WTC11 (cell line): ENCODE measurements around the gene GAPDHS. TPM values are rescaled to one million over a fixed set of nuclear protein-coding genes. Genes with fewer than 3 reads are reported as not detected.

Source experiments
- ATAC-seq: fragments of 200-7000 bp; cut with Tn5 transposase; 2 replicates; pipeline ENCODE4 v1.10.0; 2021; ENCODE audit warnings: mild to moderate bottlenecking, moderate library complexity
- CTCF ChIA-PET: fragments of 300-600 bp; sonication (Branson Sonifier 250); formaldehyde crosslinking; loops from one replicate; lab custom pipeline; 2021; ENCODE audit warnings: antibody characterized with exemption; lab: Charles Lee
- POLR2A ChIA-PET: fragments of 350-600 bp; sonication (Branson Sonifier 250); formaldehyde crosslinking; loops from one replicate; lab custom pipeline; 2021; ENCODE audit warnings: antibody characterized with exemption; lab: Charles Lee
- DNase-seq: peaks from one replicate; pipeline ENCODE4 v3.0.0; 2021; ENCODE audit warnings: low spot score
- H3K27ac Mint-ChIP-seq: 2 replicates; pipeline ENCODE4 v1.8.0; 2021; ENCODE audit warnings: mixed read lengths
- H3K27me3 Mint-ChIP-seq: 2 replicates; pipeline ENCODE4 v1.8.0; 2021; ENCODE audit warnings: low read depth, mild to moderate bottlenecking, moderate library complexity, mixed read lengths
- H3K36me3 Mint-ChIP-seq: 2 replicates; pipeline ENCODE4 v1.8.0; 2021; ENCODE audit warnings: mixed read lengths
- H3K4me1 Mint-ChIP-seq: 2 replicates; pipeline ENCODE4 v1.8.0; 2022; ENCODE audit warnings: mixed read lengths
- H3K4me3 Mint-ChIP-seq: 2 replicates; pipeline ENCODE4 v1.8.0; 2021; ENCODE audit warnings: mild to moderate bottlenecking, moderate library complexity, mixed read lengths
- H3K9me3 Mint-ChIP-seq: 2 replicates; pipeline ENCODE4 v1.8.0; 2021; ENCODE audit warnings: mixed read lengths
- ATF2 ChIP-seq: sonication (generic); formaldehyde crosslinking; IDR thresholded peaks from 2 replicates; pipeline ENCODE4 v1.8.1; 2022; ENCODE audit warnings: low read depth, missing genetic modification reagents, borderline replicate concordance
- CREB1 ChIP-seq: sonication (generic); formaldehyde crosslinking; IDR thresholded peaks from 2 replicates; pipeline ENCODE4 v1.8.0; 2023; ENCODE audit warnings: mild to moderate bottlenecking, missing genetic modification reagents
- CTCF ChIP-seq: fragments of 200-600 bp; IDR thresholded peaks from 2 replicates; pipeline ENCODE4 v1.8.0; 2022; ENCODE audit warnings: antibody characterized with exemption
- E2F5 ChIP-seq: sonication (generic); formaldehyde crosslinking; IDR thresholded peaks from 2 replicates; pipeline ENCODE4 v1.8.1; 2022; ENCODE audit warnings: mild to moderate bottlenecking, moderate library complexity, missing genetic modification reagents
- GTF2I ChIP-seq: fragments of 250-450 bp; sonication (Bioruptor Pico); conservative IDR thresholded peaks from 2 replicates; pipeline ENCODE4 v1.4.0; 2021; ENCODE audit warnings: mild to moderate bottlenecking
- HMGA2 ChIP-seq: fragments of 250-450 bp; sonication (Bioruptor Pico); IDR thresholded peaks from 2 replicates; pipeline ENCODE4 v1.4.0; 2021; ENCODE audit warnings: mild to moderate bottlenecking, moderate library complexity
- KAT7 ChIP-seq: sonication (generic); formaldehyde crosslinking; IDR thresholded peaks from 2 replicates; pipeline ENCODE4 v1.8.1; 2023; ENCODE audit warnings: missing genetic modification reagents, mild to moderate bottlenecking, borderline replicate concordance
- MAX ChIP-seq: sonication (generic); formaldehyde crosslinking; IDR thresholded peaks from 2 replicates; pipeline ENCODE4 v1.8.0; 2022; ENCODE audit warnings: mild to moderate bottlenecking, missing genetic modification reagents
- MXD4 ChIP-seq: fragments of 250-450 bp; sonication (Bioruptor Pico); IDR thresholded peaks from 2 replicates; pipeline ENCODE4 v1.8.0; 2021; ENCODE audit warnings: mild to moderate bottlenecking, moderate library complexity, borderline replicate concordance
- ZMAT4 ChIP-seq: fragments of 250-450 bp; sonication (Bioruptor Pico); IDR thresholded peaks from 2 replicates; pipeline ENCODE4 v1.9.0; 2021; ENCODE audit warnings: mild to moderate bottlenecking
- ZNF121 ChIP-seq: sonication (generic); formaldehyde crosslinking; IDR thresholded peaks from 2 replicates; pipeline ENCODE4 v1.8.0; 2023; ENCODE audit warnings: missing genetic modification reagents
- ZNF138 ChIP-seq: sonication (generic); formaldehyde crosslinking; conservative IDR thresholded peaks from 2 replicates; pipeline ENCODE4 v1.8.1; 2022; ENCODE audit warnings: mild to moderate bottlenecking, moderate library complexity, missing genetic modification reagents
- ZNF232 ChIP-seq: sonication (generic); formaldehyde crosslinking; IDR thresholded peaks from 2 replicates; pipeline ENCODE4 v1.8.0; 2022; ENCODE audit warnings: mild to moderate bottlenecking, missing genetic modification reagents
- ZNF416 ChIP-seq: fragments of 250-450 bp; sonication (Bioruptor Pico); IDR thresholded peaks from 2 replicates; pipeline ENCODE4 v1.9.0; 2021; ENCODE audit warnings: mild to moderate bottlenecking, inconsistent platforms
- ZNF512 ChIP-seq: sonication (generic); formaldehyde crosslinking; IDR thresholded peaks from 2 replicates; pipeline ENCODE4 v1.8.1; 2022; ENCODE audit warnings: missing genetic modification reagents, borderline replicate concordance
- ZSCAN18 ChIP-seq: fragments of 250-450 bp; sonication (Bioruptor Pico); IDR thresholded peaks from 2 replicates; pipeline ENCODE4 v2.1.2; 2022; ENCODE audit warnings: mild to moderate bottlenecking, moderate library complexity
- total RNA-seq: library from RNA; stranded (reverse); gene quantifications from 3 replicates; pipeline ENCODE4 v1.2.3, GENCODE V29; 2021
- TF ChIP-seq, protein P1 (sequence below): sonication (generic); formaldehyde crosslinking; IDR thresholded peaks from 2 replicates; pipeline ENCODE4 v1.8.0; 2022; ENCODE audit warnings: mild to moderate bottlenecking, missing genetic modification reagents

GAPDHS gene
- total RNA-seq, 1 experiment from 2014 or later: 0.20 TPM

DNA sequence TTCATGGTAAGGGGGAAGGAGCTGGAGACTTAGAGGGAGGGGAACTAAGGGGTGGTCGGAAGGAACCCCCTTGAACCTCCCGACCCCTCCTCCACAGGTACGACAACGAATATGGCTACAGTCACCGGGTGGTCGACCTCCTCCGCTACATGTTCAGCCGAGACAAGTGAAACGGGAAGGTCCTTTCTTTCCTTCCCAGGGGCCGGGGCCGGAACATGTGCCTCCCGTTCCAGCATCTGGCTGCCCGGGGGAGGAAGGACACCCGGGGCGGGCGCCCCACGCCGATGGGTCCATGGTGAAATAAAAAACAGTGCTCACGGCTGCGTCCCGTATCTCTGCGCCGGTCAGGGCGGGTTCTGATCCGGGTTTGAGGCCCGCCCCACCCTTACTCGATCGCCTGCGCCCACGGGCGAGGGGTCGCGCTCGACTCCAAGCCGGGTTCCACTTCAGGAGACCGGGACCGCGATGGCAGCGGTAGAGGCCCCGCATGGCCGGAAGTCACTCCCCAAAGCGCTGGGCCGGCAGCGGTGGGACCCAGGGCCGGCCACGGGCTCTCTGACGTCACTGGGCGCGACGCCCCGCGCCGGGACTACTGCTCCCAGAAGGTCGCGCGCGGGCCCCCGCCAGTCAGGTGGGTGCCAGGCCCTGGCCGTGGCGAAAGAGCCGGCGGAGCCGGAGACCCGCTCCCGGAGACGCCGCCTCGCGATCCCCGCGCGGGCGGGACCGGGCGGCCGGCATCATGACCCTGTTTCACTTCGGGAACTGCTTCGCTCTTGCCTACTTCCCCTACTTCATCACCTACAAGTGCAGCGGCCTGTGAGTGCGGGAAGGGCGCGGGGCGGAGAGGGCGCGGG, 12.0 kb downstream of the GAPDHS start, which contains the start of gene TMEM147 (continued):
- no peak for TF ChIP-seq ZNF512 (CRISPR knock-in tag)
- no peak for TF ChIP-seq CTCF
- TF ChIP-seq ZNF121 (CRISPR knock-in tag): no peak
- TF ChIP-seq ZSCAN18 (CRISPR knock-in tag): no peak
- TF ChIP-seq, protein P1, sequence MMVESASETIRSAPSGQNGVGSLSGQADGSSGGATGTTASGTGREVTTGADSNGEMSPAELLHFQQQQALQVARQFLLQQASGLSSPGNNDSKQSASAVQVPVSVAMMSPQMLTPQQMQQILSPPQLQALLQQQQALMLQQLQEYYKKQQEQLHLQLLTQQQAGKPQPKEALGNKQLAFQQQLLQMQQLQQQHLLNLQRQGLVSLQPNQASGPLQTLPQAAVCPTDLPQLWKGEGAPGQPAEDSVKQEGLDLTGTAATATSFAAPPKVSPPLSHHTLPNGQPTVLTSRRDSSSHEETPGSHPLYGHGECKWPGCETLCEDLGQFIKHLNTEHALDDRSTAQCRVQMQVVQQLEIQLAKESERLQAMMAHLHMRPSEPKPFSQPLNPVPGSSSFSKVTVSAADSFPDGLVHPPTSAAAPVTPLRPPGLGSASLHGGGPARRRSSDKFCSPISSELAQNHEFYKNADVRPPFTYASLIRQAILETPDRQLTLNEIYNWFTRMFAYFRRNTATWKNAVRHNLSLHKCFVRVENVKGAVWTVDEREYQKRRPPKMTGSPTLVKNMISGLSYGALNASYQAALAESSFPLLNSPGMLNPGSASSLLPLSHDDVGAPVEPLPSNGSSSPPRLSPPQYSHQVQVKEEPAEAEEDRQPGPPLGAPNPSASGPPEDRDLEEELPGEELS: peak; percentile 77
- no peak for TF ChIP-seq ZNF416 (CRISPR knock-in tag)
- TF ChIP-seq ZNF138: no peak
- no peak for TF ChIP-seq MXD4 (CRISPR knock-in tag)
- no peak for TF ChIP-seq ATF2 (CRISPR knock-in tag)
- no peak; the same call in 1 of the 2 replicates for TF ChIP-seq KAT7 (CRISPR knock-in tag)
- peak; percentile 87 for TF ChIP-seq CREB1 (CRISPR knock-in tag)
- no peak for TF ChIP-seq ZMAT4
- 0 out of 2 replicates have a peak, but pooled peaks have one; percentile 10 for TF ChIP-seq HMGA2 (CRISPR knock-in tag)
- peak; percentile 69; the same call in 1 of the 2 replicates for TF ChIP-seq ZNF232 (CRISPR knock-in tag)

DNA sequence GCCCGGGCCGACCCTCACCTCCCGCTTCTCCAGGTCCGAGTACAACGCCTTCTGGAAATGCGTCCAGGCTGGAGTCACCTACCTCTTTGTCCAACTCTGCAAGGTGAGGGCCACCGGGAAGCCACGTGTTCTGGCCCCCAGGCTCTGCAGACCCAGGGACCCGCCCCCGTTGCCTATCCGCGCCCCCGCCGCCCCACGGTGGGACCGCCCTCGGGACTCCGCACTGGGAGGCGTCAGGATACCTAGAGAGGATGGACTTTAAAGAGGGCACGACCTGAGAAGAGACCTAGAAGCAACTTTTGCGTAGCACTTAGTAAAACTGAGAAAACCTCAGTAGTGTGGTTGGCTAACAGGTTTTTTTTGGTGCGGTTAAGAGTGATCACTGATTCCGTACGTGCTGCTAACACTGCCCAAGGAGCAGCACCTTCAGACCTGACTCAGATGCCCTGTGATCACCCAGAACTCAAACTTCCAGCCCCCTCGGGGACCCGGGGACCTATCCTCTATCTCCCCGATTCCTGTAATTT, 12.7 kb downstream of the GAPDHS start:
- Mint-ChIP-seq H3K9me3 (no peaks in the 10 kb centered on the region), H3K27me3 (no peaks in the 10 kb centered on the region; the same call in 1 of the 2 replicates), H3K36me3 (peaks cover 24% of the 10 kb centered on the region; the same call in 1 of the 2 replicates), H3K4me1 (peaks cover 23% of the 10 kb centered on the region), H3K4me3 (peak overlapping the region; percentile 92), H3K27ac (0 out of 2 replicates have a peak overlapping the region, but pooled peaks have one; percentile 27)
- ATAC-seq (peak; percentile 23), DNase-seq (peak; percentile 52)
- TF ChIP-seq E2F5 (CRISPR knock-in tag): 0 out of 2 replicates have a peak, but pooled peaks have one; percentile 22
- no peak for TF ChIP-seq GTF2I
- TF ChIP-seq MAX: 0 out of 2 replicates have a peak, but pooled peaks have one; percentile 2
- ChIA-PET POLR2A (no interaction called here), CTCF (no interaction called here)
